Cerebellar cortex (tissue), 1 donor: ENCODE results near the gene ARHGAP20.
"Not testable (repeated sequence)": the region's sequence is repeated elsewhere in the genome, so short reads cannot be mapped to it uniquely, and the experiment has no call there.

Experiments
- DNase-seq: peaks from one replicate; pipeline ENCODE4 v3.0.0-alpha.2; 2015; ENCODE audit warnings: low spot score

Gene ARHGAP20

GRCh38 chr11:110715541-110715940 lies 3.3 kb upstream of the ARHGAP20 start:
- no peak for DNase-seq

GRCh38 chr11:110713449-110713776 lies 1.2 kb upstream of the ARHGAP20 start:
- no peak for DNase-seq

- DNase-seq = peak; percentile 83
These were observed 617 bp upstream of the ARHGAP20 start for GRCh38 chr11:110712659-110713448.

GRCh38 chr11:110711448-110711775 lies 825 bp downstream of the ARHGAP20 start:
- no peak for DNase-seq

- DNase-seq = peak; percentile 46
These were observed 1.4 kb downstream of the ARHGAP20 start for GRCh38 chr11:110710628-110711381.

GRCh38 chr11:110704210-110704864 lies 7.9 kb downstream of the ARHGAP20 start:
- DNase-seq = no peak

GRCh38 chr11:110691926-110692325 lies 20.3 kb downstream of the ARHGAP20 start:
- DNase-seq = no peak

- no peak for DNase-seq
These were observed 22.9 kb downstream of the ARHGAP20 start for GRCh38 chr11:110689306-110689705.

- no peak for DNase-seq
These were observed 32.8 kb downstream of the ARHGAP20 start for GRCh38 chr11:110679323-110679975.

GRCh38 chr11:110675548-110675947 lies 36.7 kb downstream of the ARHGAP20 start:
- no peak for DNase-seq

GRCh38 chr11:110665689-110666465 lies 46.4 kb downstream of the ARHGAP20 start:
- no peak for DNase-seq

GRCh38 chr11:110655967-110656366 lies 56.3 kb downstream of the ARHGAP20 start:
- no peak for DNase-seq

GRCh38 chr11:110654456-110654855 lies 57.8 kb downstream of the ARHGAP20 start:
- DNase-seq = no peak

GRCh38 chr11:110645253-110645652 lies 67.0 kb downstream of the ARHGAP20 start:
- DNase-seq = no peak

GRCh38 chr11:110634370-110634769 lies 77.9 kb downstream of the ARHGAP20 start:
- no peak for DNase-seq

GRCh38 chr11:110631551-110631950 lies 80.7 kb downstream of the ARHGAP20 start:
- no peak for DNase-seq

- DNase-seq = no peak
These were observed 82.6 kb downstream of the ARHGAP20 start for GRCh38 chr11:110629594-110629993.

GRCh38 chr11:110621826-110622225 lies 90.4 kb downstream of the ARHGAP20 start:
- no peak for DNase-seq

GRCh38 chr11:110619366-110619765 lies 92.9 kb downstream of the ARHGAP20 start:
- not testable (repeated sequence) for DNase-seq

- DNase-seq = no peak
These were observed 98.2 kb downstream of the ARHGAP20 start for GRCh38 chr11:110614031-110614430.

- DNase-seq = no peak
These were observed 98.9 kb downstream of the ARHGAP20 start for GRCh38 chr11:110613197-110613918.
